Measurements from ENCODE around the gene SRD5A3.

DNA sequence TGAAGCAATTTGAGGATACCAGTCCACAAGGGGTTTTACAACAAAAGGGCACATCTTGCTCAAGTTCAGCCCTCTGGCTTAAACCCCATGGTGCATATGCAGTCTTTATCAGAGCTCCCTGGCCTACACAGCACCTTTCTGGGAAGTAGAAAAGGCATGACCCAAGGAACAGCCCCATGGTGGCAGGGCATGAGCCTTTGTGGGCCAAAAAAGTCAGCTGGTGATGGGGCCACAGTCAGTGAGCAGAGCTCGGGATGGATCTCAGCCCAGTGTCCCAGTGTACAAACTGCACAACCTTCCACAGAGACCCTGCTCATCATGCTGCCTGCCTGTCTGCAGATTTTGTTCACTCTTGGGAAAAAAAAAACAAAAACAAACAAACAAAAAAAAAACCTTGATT, 27.4 kb downstream of the SRD5A3 start:
- TF ChIP-seq, protein P1, sequence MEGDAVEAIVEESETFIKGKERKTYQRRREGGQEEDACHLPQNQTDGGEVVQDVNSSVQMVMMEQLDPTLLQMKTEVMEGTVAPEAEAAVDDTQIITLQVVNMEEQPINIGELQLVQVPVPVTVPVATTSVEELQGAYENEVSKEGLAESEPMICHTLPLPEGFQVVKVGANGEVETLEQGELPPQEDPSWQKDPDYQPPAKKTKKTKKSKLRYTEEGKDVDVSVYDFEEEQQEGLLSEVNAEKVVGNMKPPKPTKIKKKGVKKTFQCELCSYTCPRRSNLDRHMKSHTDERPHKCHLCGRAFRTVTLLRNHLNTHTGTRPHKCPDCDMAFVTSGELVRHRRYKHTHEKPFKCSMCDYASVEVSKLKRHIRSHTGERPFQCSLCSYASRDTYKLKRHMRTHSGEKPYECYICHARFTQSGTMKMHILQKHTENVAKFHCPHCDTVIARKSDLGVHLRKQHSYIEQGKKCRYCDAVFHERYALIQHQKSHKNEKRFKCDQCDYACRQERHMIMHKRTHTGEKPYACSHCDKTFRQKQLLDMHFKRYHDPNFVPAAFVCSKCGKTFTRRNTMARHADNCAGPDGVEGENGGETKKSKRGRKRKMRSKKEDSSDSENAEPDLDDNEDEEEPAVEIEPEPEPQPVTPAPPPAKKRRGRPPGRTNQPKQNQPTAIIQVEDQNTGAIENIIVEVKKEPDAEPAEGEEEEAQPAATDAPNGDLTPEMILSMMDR (IDR thresholded peaks at IDR 0.05): no peak
- TF ChIP-seq POLR2A (IDR thresholded peaks at IDR 0.05) (no peak), POLR2AphosphoS5 (IDR thresholded peaks at IDR 0.05) (no peak)
